ENCODE results near the gene CDH4. TPM values are rescaled to one million over a fixed set of nuclear protein-coding genes. Genes with fewer than 3 reads are reported as not detected.
"Not testable (repeated sequence)": the region's sequence is repeated elsewhere in the genome, so short reads cannot be mapped to it uniquely, and the experiment has no call there.

The CDH4 gene
- total RNA-seq, 1 donor from 2014 or later: 2.9 TPM

- DNase-seq (ENCODE audit: low spot score): no peak
- Histone ChIP-seq H4K20me1 (ENCODE audit: low read depth) (no peaks in the 10 kb centered on the region), H3K36me3 (no peaks in the 10 kb centered on the region), H3K4me2 (no peak overlapping the region), H3K4me1 (peaks cover 13% of the 10 kb centered on the region), H3K27me3 (no peaks in the 10 kb centered on the region), H3K79me2 (ENCODE audit: low read depth) (no peaks in the 10 kb centered on the region), H3K9ac (no peak overlapping the region), H3K9me3 (ENCODE audit: low read depth) (no peaks in the 10 kb centered on the region), H3F3A (ENCODE audit: low read depth) (peaks cover 9% of the 10 kb centered on the region), H3K27ac (no peak overlapping the region), H3K4me3 (no peak overlapping the region), H2AFZ (replicated peaks) (no peak overlapping the region)
- H3K27ac Mint-ChIP-seq: no peak overlapping the region
- no peak overlapping the region for H3K4me3 Mint-ChIP-seq
- H3K9me3 Mint-ChIP-seq: no peaks in the 10 kb centered on the region
- H3K4me1 Mint-ChIP-seq: peaks cover 34% of the 10 kb centered on the region
- no peak for TF ChIP-seq EZH2 (IDR thresholded peaks at IDR 0.05)
- TF ChIP-seq EZH2phosphoT487 (IDR thresholded peaks at IDR 0.05): no peak
- H3K27me3 Mint-ChIP-seq (ENCODE audit: insufficient read depth, low read depth): peaks cover 9% of the 10 kb centered on the region
- H3K36me3 Mint-ChIP-seq: no peaks in the 10 kb centered on the region
Observed at GRCh38 chr20:61424011-61424627, 172.1 kb downstream of the CDH4 start.

DNA sequence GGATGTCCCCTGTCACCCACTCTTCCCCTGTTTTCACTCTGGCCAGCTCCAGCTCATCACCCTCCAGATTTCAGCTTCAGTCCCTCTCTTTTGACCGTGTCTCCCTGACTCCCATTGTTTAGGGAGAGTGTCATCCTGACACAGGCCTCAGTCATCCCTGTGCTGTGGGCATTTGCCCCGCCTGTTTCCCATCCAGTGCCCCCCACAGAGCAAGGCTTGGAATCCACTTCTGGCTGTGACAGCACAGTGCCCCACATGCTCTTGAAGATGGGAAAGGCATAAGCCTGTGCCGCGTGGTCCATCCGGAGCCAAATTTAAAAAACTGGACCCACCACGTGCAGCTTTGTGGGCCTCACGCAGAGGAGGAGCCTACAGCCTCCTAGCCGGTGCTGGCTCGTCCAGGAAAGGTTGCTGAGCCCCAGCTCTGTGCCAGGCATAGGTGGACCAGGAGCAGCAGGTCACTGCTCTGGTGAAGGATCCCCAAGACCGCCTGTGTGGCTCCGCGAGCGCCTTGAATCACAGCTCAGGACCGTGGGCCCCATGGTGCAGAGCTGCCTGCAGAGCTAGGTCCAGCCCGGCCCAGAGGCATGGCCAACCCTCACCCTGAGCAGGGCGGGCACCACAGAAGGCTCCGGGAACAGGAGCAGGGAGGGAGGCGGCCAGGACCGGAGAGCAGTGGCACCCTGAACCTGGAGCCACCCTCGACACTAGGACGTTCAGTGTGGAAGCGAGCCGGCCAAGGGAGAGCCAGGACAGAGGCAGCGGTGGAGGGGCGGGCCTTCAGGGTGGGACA, 172.8 kb downstream of the CDH4 start:
- H3K27ac ChIP-seq: no peak overlapping the region
- no peak for DNase-seq (ENCODE audit: low spot score)
- no peak overlapping the region for H3K9ac ChIP-seq
- H3K27me3 ChIP-seq: no peaks in the 10 kb centered on the region
- Mint-ChIP-seq H3K9me3 (no peaks in the 10 kb centered on the region), H3K4me1 (peaks cover 29% of the 10 kb centered on the region), H3K27ac (no peak overlapping the region), H3K36me3 (no peaks in the 10 kb centered on the region), H3K27me3 (ENCODE audit: insufficient read depth, low read depth) (peaks cover 12% of the 10 kb centered on the region), H3K4me3 (no peak overlapping the region)
- no peak overlapping the region for H2AFZ ChIP-seq (replicated peaks)
- no peak overlapping the region for H3K4me3 ChIP-seq
- H3K79me2 ChIP-seq (ENCODE audit: low read depth): no peaks in the 10 kb centered on the region
- no peaks in the 10 kb centered on the region for H4K20me1 ChIP-seq (ENCODE audit: low read depth)
- no peaks in the 10 kb centered on the region for H3K36me3 ChIP-seq
- no peaks in the 10 kb centered on the region for H3K9me3 ChIP-seq (ENCODE audit: low read depth)
- peaks cover 9% of the 10 kb centered on the region for H3F3A ChIP-seq (ENCODE audit: low read depth)
- TF ChIP-seq CTCF (IDR thresholded peaks at IDR 0.05): no peak
- no peak for TF ChIP-seq EZH2 (IDR thresholded peaks at IDR 0.05)
- TF ChIP-seq EZH2phosphoT487 (IDR thresholded peaks at IDR 0.05): no peak
- H3K4me1 ChIP-seq: peaks cover 8% of the 10 kb centered on the region
- H3K4me2 ChIP-seq: no peak overlapping the region

DNA sequence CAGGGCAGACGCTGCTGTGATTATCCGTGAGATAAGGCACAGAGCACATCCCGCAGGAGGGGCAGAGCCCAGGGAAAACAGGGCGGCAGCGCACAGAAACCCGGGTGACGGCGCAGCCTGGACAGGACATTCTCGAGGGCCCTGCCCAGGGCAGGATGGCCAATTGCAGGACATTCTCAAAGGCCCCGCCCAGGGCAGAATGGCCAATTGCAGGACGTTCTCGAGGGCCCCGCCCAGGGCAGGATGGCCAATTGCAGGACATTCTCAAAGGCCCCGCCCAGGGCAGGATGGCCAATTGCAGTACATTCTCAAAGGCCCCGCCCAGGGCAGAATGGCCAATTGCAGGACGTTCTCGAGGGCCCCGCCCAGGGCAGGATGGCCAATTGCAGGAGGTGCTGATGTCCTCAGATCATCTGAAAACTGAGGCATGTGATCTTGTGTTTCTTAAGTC, 173.5 kb downstream of the CDH4 start:
- not testable (repeated sequence) for H3K27me3 ChIP-seq; H4K20me1 ChIP-seq (ENCODE audit: low read depth); H3K9me3 Mint-ChIP-seq; H3K4me2 ChIP-seq; H3K4me3 Mint-ChIP-seq; H3K36me3 Mint-ChIP-seq; H3K27ac ChIP-seq; H3K79me2 ChIP-seq (ENCODE audit: low read depth); H3K4me3 ChIP-seq; H3K36me3 ChIP-seq; H3K9ac ChIP-seq; H3K27ac Mint-ChIP-seq; H3F3A ChIP-seq (ENCODE audit: low read depth); H2AFZ ChIP-seq (replicated peaks); H3K9me3 ChIP-seq (ENCODE audit: low read depth); DNase-seq (ENCODE audit: low spot score); H3K4me1 ChIP-seq
- H3K4me1 Mint-ChIP-seq: peaks cover 31% of the 10 kb centered on the region
- peaks cover 12% of the 10 kb centered on the region for H3K27me3 Mint-ChIP-seq (ENCODE audit: insufficient read depth, low read depth)

DNA sequence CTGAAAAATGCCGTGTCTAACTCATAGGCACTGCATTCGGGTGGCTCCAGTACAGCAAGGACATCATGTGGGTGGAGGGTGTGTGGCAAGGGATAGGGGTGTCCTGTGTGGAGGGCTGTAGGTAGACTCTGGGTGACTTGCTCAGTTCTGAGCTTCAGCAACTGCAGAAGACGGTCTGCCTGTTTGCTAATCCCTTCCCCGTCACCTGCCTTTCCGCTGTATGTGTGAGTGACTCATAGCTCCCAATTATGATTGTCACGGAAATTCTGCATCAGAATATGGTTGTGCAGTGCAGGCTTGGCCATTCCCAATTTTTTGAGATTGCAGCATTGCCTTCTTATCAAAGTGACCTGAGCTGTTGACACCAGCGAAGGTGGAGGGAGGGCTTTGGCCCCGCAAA, 174.3 kb downstream of the CDH4 start:
- H3K4me3 ChIP-seq: no peak overlapping the region

More for the DNA sequence above, 174.3 kb downstream of the CDH4 start:
- TF ChIP-seq CTCF (IDR thresholded peaks at IDR 0.05): no peak
- TF ChIP-seq EZH2phosphoT487 (IDR thresholded peaks at IDR 0.05): no peak
- no peak for TF ChIP-seq EZH2 (IDR thresholded peaks at IDR 0.05)
- no peak overlapping the region for H2AFZ ChIP-seq (replicated peaks)
- Mint-ChIP-seq H3K4me3 (no peak overlapping the region), H3K9me3 (no peaks in the 10 kb centered on the region), H3K27ac (peak overlapping the region; percentile 10), H3K27me3 (ENCODE audit: insufficient read depth, low read depth) (peaks cover 12% of the 10 kb centered on the region), H3K36me3 (no peaks in the 10 kb centered on the region), H3K4me1 (peaks cover 30% of the 10 kb centered on the region)
- H3K27me3 ChIP-seq: no peaks in the 10 kb centered on the region
- H3K36me3 ChIP-seq: no peaks in the 10 kb centered on the region
- H3K9ac ChIP-seq: no peak overlapping the region
- no peak overlapping the region for H3K4me2 ChIP-seq
- no peak overlapping the region for H3K27ac ChIP-seq
- H3K9me3 ChIP-seq (ENCODE audit: low read depth): no peaks in the 10 kb centered on the region
- H3K79me2 ChIP-seq (ENCODE audit: low read depth): no peaks in the 10 kb centered on the region
- H4K20me1 ChIP-seq (ENCODE audit: low read depth): no peaks in the 10 kb centered on the region
- peaks cover 9% of the 10 kb centered on the region for H3F3A ChIP-seq (ENCODE audit: low read depth)
- peaks cover 8% of the 10 kb centered on the region for H3K4me1 ChIP-seq
- DNase-seq (ENCODE audit: low spot score): no peak

Data from neural progenitor cell (in vitro differentiated cells).